H1 (cell line): Measurements from ENCODE around the gene EXOC2. TPM values are rescaled to one million over a fixed set of nuclear protein-coding genes. Genes with fewer than 3 reads are reported as not detected.

Experiments used
- CTCF ChIA-PET: fragments of 300-600 bp; sonication (Branson Sonifier 250); formaldehyde crosslinking; loops from one replicate; lab custom pipeline; 2021; ENCODE audit not compliant: partially characterized antibody; lab: Charles Lee
- POLR2A ChIA-PET: fragments of 300-600 bp; sonication (Branson Sonifier 250); formaldehyde crosslinking; loops from one replicate; lab custom pipeline; 2021; ENCODE audit warnings: inconsistent platforms; ENCODE audit not compliant: partially characterized antibody; lab: Charles Lee
- DNase-seq, 2 experiments: peaks; one replicate each; pipeline versions ENCODE4 v3.0.0 to v3.0.0-alpha.2; 2010 to 2022; ENCODE audit warnings: low spot score in 2 of 2, low read depth in 1 of 2, mixed read lengths in 1 of 2
- FAIRE-seq: peaks from 2 replicates; lab custom pipeline; 2011; peaks lifted over from hg19 to GRCh38; lab: Jason Lieb, UNC
- H2AFZ ChIP-seq: 2 replicates; pipeline ENCODE4 v1.8.1; 2012; ENCODE audit warnings: low read length, inconsistent platforms
- H2AK5ac ChIP-seq: 2 replicates; pipeline ENCODE4 v1.6.1; 2013; ENCODE audit warnings: low read depth, low read length
- H2BK120ac ChIP-seq: replicated peaks from 2 replicates; pipeline ENCODE3; 2013; ENCODE audit warnings: low read depth, low read length, inconsistent platforms
- H2BK12ac ChIP-seq: 2 replicates; pipeline ENCODE4 v1.6.1; 2013; ENCODE audit warnings: low read depth, low read length
- H2BK15ac ChIP-seq: 2 replicates; pipeline ENCODE4 v1.6.1; 2013; ENCODE audit warnings: low read length
- H2BK20ac ChIP-seq: 2 replicates; pipeline ENCODE4 v1.6.1; 2013; ENCODE audit warnings: low read length
- H2BK5ac ChIP-seq: 2 replicates; pipeline ENCODE4 v1.6.1; 2013; ENCODE audit warnings: low read depth, low read length
- H3K14ac ChIP-seq: 2 replicates; pipeline ENCODE4 v1.6.1; 2013; ENCODE audit warnings: inconsistent platforms; ENCODE audit not compliant: insufficient read length
- H3K18ac ChIP-seq: 2 replicates; pipeline ENCODE4 v1.6.1; 2013; ENCODE audit warnings: low read length; ENCODE audit errors: extremely low read depth
- H3K23ac ChIP-seq: 2 replicates; pipeline ENCODE4 v1.6.1; 2013; ENCODE audit warnings: inconsistent platforms; ENCODE audit not compliant: insufficient read length
- H3K23me2 ChIP-seq: 2 replicates; pipeline ENCODE4 v1.6.1; 2013; ENCODE audit warnings: low read depth, low read length
- H3K27ac ChIP-seq: 2 replicates; pipeline ENCODE4 v1.6.1; 2011; ENCODE audit warnings: low read depth, low read length, inconsistent platforms
- H3K27me3 ChIP-seq, 4 experiments: replicated peaks in 1 of 4; 1 replicate in 1 of 4; 2 replicates in 3 of 4; pipeline versions ENCODE4 v1.6.1 to v1.8.1; 2011 to 2013; ENCODE audit warnings: low read length in 3 of 4, mild to moderate bottlenecking in 3 of 4, inconsistent platforms in 2 of 4, mixed read lengths in 2 of 4, moderate library complexity in 1 of 4; ENCODE audit not compliant: control insufficient read depth in 3 of 4, insufficient read depth in 3 of 4; ENCODE audit errors: extremely low read depth in 1 of 4
- H3K36me3 ChIP-seq, 4 experiments: 2 replicates each; pipeline versions ENCODE4 v1.6.1 to v1.8.1; 2011 to 2013; ENCODE audit warnings: mild to moderate bottlenecking in 4 of 4, low read length in 3 of 4, moderate library complexity in 2 of 4, control low read depth in 1 of 4, inconsistent platforms in 1 of 4; ENCODE audit not compliant: insufficient read depth in 4 of 4, control insufficient read depth in 2 of 4
- H3K4ac ChIP-seq: replicated peaks from 2 replicates; pipeline ENCODE3; 2013; ENCODE audit warnings: low read length, low read depth, mixed read lengths, inconsistent platforms; ENCODE audit not compliant: insufficient read length
- H3K4me1 ChIP-seq, 4 experiments: replicated peaks in 1 of 4; 1 replicate in 1 of 4; 2 replicates in 3 of 4; pipeline versions ENCODE4 v1.6.1 to v1.8.1; 2011 to 2013; ENCODE audit warnings: low read length in 3 of 4, inconsistent platforms in 2 of 4, mixed read lengths in 1 of 4; ENCODE audit not compliant: insufficient read depth in 4 of 4, control insufficient read depth in 3 of 4
- H3K4me2 ChIP-seq, 2 experiments: 2 replicates each; pipeline versions ENCODE4 v1.6.1 to v1.8.1; 2011 to 2013; ENCODE audit warnings: low read depth in 2 of 2, low read length in 2 of 2, control low read depth in 1 of 2, inconsistent platforms in 1 of 2, mild to moderate bottlenecking in 1 of 2; ENCODE audit not compliant: insufficient read depth in 1 of 2
- H3K4me3 ChIP-seq, 4 experiments: fragments of 200-600, 300-600 bp in 1 of 4; sonication (generic), shearing (Covaris generic), sonication (Bioruptor Twin) in 1 of 4; 2 replicates each; pipeline versions ENCODE4 v1.5.1 to v1.8.1; 2011 to 2016; ENCODE audit warnings: low read length in 4 of 4, low read depth in 3 of 4, control low read depth in 2 of 4, inconsistent platforms in 2 of 4, mild to moderate bottlenecking in 2 of 4, mixed read lengths in 1 of 4, moderate library complexity in 1 of 4; ENCODE audit not compliant: insufficient read depth in 2 of 4; ENCODE audit errors: extremely low read depth in 1 of 4
- H3K56ac ChIP-seq: replicated peaks from 2 replicates; pipeline ENCODE3; 2013; ENCODE audit warnings: low read depth, mild to moderate bottlenecking, mixed read lengths, low read length, inconsistent platforms; ENCODE audit not compliant: insufficient read length
- H3K79me1 ChIP-seq: 2 replicates; pipeline ENCODE4 v1.6.1; 2013; ENCODE audit warnings: low read depth, low read length, control low read depth
- H3K79me2 ChIP-seq, 2 experiments: 2 replicates each; pipeline versions ENCODE4 v1.6.1 to v1.8.1; 2012 to 2013; ENCODE audit warnings: low read length in 2 of 2, mild to moderate bottlenecking in 2 of 2, inconsistent platforms in 1 of 2; ENCODE audit not compliant: insufficient read depth in 2 of 2, control insufficient read depth in 1 of 2
- H3K9ac ChIP-seq, 4 experiments: replicated peaks in 1 of 4; 1 replicate in 1 of 4; 2 replicates in 3 of 4; pipeline versions ENCODE4 v1.6.1 to v1.8.1; 2011 to 2013; ENCODE audit warnings: low read depth in 3 of 4, low read length in 3 of 4, control low read depth in 2 of 4, mild to moderate bottlenecking in 2 of 4, moderate library complexity in 2 of 4, inconsistent platforms in 1 of 4; ENCODE audit errors: extremely low read depth in 1 of 4
- H3K9me3 ChIP-seq, 2 experiments: 2 replicates each; pipeline versions ENCODE4 v1.6.1 to v1.8.1; 2012 to 2013; ENCODE audit warnings: mild to moderate bottlenecking in 2 of 2, moderate library complexity in 2 of 2, control low read depth in 1 of 2, inconsistent platforms in 1 of 2, low read depth in 1 of 2, low read length in 1 of 2, mixed read lengths in 1 of 2; ENCODE audit not compliant: insufficient read depth in 2 of 2
- H4K20me1 ChIP-seq, 2 experiments: replicated peaks in 1 of 2; 2 replicates each; pipeline versions ENCODE3 to v1.8.1; 2011 to 2013; ENCODE audit warnings: inconsistent platforms in 2 of 2, low read length in 2 of 2, mild to moderate bottlenecking in 1 of 2; ENCODE audit not compliant: insufficient read depth in 2 of 2, control insufficient read depth in 1 of 2
- H4K5ac ChIP-seq: 2 replicates; pipeline ENCODE4 v1.6.1; 2013; ENCODE audit warnings: low read length, low read depth, mixed read lengths, inconsistent platforms; ENCODE audit not compliant: insufficient read length
- H4K8ac ChIP-seq: 2 replicates; pipeline ENCODE4 v1.8.0; 2013; ENCODE audit warnings: mild to moderate bottlenecking, moderate library complexity, low read length, inconsistent platforms; ENCODE audit not compliant: insufficient read depth; ENCODE audit errors: extremely low read depth
- H4K91ac ChIP-seq: replicated peaks from 2 replicates; pipeline ENCODE3; 2013; ENCODE audit warnings: low read length, mixed read lengths, inconsistent platforms; ENCODE audit not compliant: insufficient read length
- FOSL1 ChIP-seq: IDR thresholded peaks from 2 replicates; pipeline ENCODE4 v1.6.1; 2011; ENCODE audit warnings: mild to moderate bottlenecking, low read depth, low read length, moderate library complexity; ENCODE audit not compliant: insufficient read depth
- HDAC2 ChIP-seq, 2 experiments: fragments of 300-600 bp in 1 of 2; sonication (generic) in 1 of 2; IDR thresholded peaks; 2 replicates each; pipeline ENCODE4 v1.6.1; 2011 to 2012; ENCODE audit warnings: low read depth in 2 of 2, low read length in 2 of 2, mild to moderate bottlenecking in 2 of 2, moderate library complexity in 2 of 2, borderline replicate concordance in 1 of 2, inconsistent platforms in 1 of 2
- JUN ChIP-seq: IDR thresholded peaks from 2 replicates; pipeline ENCODE4 v1.6.1; 2011; ENCODE audit warnings: low read depth, mild to moderate bottlenecking, improper control_type of control experiment, low read length
- SAP30 ChIP-seq: fragments of 300-600 bp; sonication (generic); IDR thresholded peaks from 2 replicates; pipeline ENCODE4 v1.7.1; 2012; ENCODE audit warnings: low read length, moderate library complexity, mild to moderate bottlenecking, inconsistent platforms; ENCODE audit not compliant: insufficient read depth, insufficient replicate concordance
- WGBS, 2 experiments: shearing (Covaris generic) in 1 of 2; methylation state at CpG; one replicate each; pipeline versions ENCODE4 v1.1.6 to v1.1.7; 2013 to 2015; ENCODE audit warnings: low lambda C conversion rate in 2 of 2, mixed read lengths in 2 of 2, inconsistent platforms in 1 of 2, low coverage in 1 of 2, missing lambda C conversion rate in 1 of 2; ENCODE audit not compliant: insufficient replicate concordance in 2 of 2, insufficient coverage in 1 of 2, insufficient read length in 1 of 2; ENCODE audit errors: extremely low coverage in 1 of 2, missing lambda C conversion rate in 1 of 2; 5-methylcytosine and 5-hydroxymethylcytosine counted together
- polyA plus RNA-seq, 7 experiments: library from polyadenylated mRNA; depleted of rRNA in 3 of 7; stranded (reverse) in 5 of 7; unstranded in 2 of 7; fragments of >200 nt in 5 of 7; fragments of 200-250 nt in 2 of 7; gene quantifications; 1 replicate in 5 of 7; 2 replicates in 1 of 7; 4 replicates in 1 of 7; pipeline versions ENCODE4 v1.2.1 to v1.2.3, GENCODE V29; 2011 to 2013; ENCODE audit warnings: missing spikeins in 2 of 7, mixed read lengths in 2 of 7
- total RNA-seq: library from RNA; stranded (reverse); fragmentation: NEBNext Ultra II Directional; extraction: Animal tissue kit (Norgen Biotek cat#: 25700); gene quantifications from 2 replicates; pipeline ENCODE4 v1.2.1, GENCODE V29; 2021

The EXOC2 gene
- total and polyA plus RNA-seq, 2 of the 8 experiments (the other 6 are each of a cell fraction or from before 2014, with no cell fraction given): 25.5 to 44.4 TPM

- no peak for DNase-seq
- H3K56ac ChIP-seq: no peak overlapping the region
- no peak overlapping the region for H2BK15ac ChIP-seq
- WGBS, 2 experiments: 85% methylated on average over 12 of the region's 12 CpGs; no CpG with 5 or more reads in 1 of the 2 experiments
- H3K18ac ChIP-seq: no peak overlapping the region
- no peak overlapping the region for H4K8ac ChIP-seq
- POLR2A ChIA-PET: no interaction called here
- no peak overlapping the region for H4K91ac ChIP-seq
- no peak overlapping the region for H3K23ac ChIP-seq
- H3K23me2 ChIP-seq: no peaks in the 10 kb centered on the region; the same call in 1 of the 2 replicates
- H4K20me1 ChIP-seq: peaks cover 2 to 3% of the 10 kb centered on the region in 2 experiments
- no peaks in the 10 kb centered on the region for H3K9me3 ChIP-seq
- H2BK12ac ChIP-seq: no peak overlapping the region
- no peak for TF ChIP-seq SAP30
- TF ChIP-seq JUN: no peak
- no peak for TF ChIP-seq FOSL1
- no peak for TF ChIP-seq HDAC2 (IDR thresholded peaks at IDR 0.05; ENCODE audit: borderline replicate concordance in 1 of 2, low read depth in 2 of 2, low read length in 2 of 2)
- H3K4ac ChIP-seq: no peak overlapping the region
- no peak overlapping the region for H3K4me3 ChIP-seq
- H3K9ac ChIP-seq: no peak overlapping the region
- H2AFZ ChIP-seq: no peak overlapping the region
- H2AK5ac ChIP-seq: no peak overlapping the region
- H3K79me1 ChIP-seq: peaks cover 2% of the 10 kb centered on the region; the same call in 1 of the 2 replicates
- no peak overlapping the region for H2BK120ac ChIP-seq
- H2BK5ac ChIP-seq: 0 out of 2 replicates have a peak overlapping the region, but pooled peaks have one; percentile 11
- H3K27me3 ChIP-seq: no peaks in the 10 kb centered on the region
- H3K27ac ChIP-seq: no peak overlapping the region
- no peak for FAIRE-seq
- H3K36me3 ChIP-seq: no peaks in the 10 kb centered on the region; a peak in 1 of 8 replicates
- H3K14ac ChIP-seq: no peak overlapping the region
- peaks cover 0 to 9% (median under 1%) of the 10 kb centered on the region in 4 experiments; a peak in 2 of 7 replicates for H3K4me1 ChIP-seq
- CTCF ChIA-PET: interaction anchor here (0.6 kb wide), 3 partner anchors 112 to 841 kb away, joined by 3 read pairs; no protein-coding TSS in a partner anchor
- H2BK20ac ChIP-seq: no peak overlapping the region
- no peak overlapping the region for H4K5ac ChIP-seq
- no peaks in the 10 kb centered on the region for H3K79me2 ChIP-seq
- H3K4me2 ChIP-seq: no peak overlapping the region
Measured at GRCh38 chr6:511488-512137, 181.3 kb downstream of the EXOC2 start.
